ENCODE data around the gene NUDT14. TPM values are rescaled to one million over a fixed set of nuclear protein-coding genes. Genes with fewer than 3 reads are reported as not detected.
A peak's percentile ranks its signal among the peaks of the same experiment; 100 is the strongest.

NUDT14 gene
- polyA plus RNA-seq, 6 donors from 2014 or later, result 4.4 to 20.6 (median 9.1) TPM

- H3K27ac Mint-ChIP-seq, result no peak overlapping the region
- H3K4me1 Mint-ChIP-seq, result peaks cover 0 to 4% (median 0%) of the 10 kb centered on the region in 3 donors
- H3K4me3 Mint-ChIP-seq, result peak overlapping the region in 1 of 8 donors; percentile 62
- DNase-seq (no peak), ATAC-seq (ENCODE audit: low read depth in 2 of 2) (no peak)
- peaks cover 5 to 25% (median 22%) of the 10 kb centered on the region in 7 donors for H3K9me3 Mint-ChIP-seq
- peaks cover 28 to 66% (median 65%) of the 10 kb centered on the region in 3 donors for H3K27me3 Mint-ChIP-seq
- H3K36me3 Mint-ChIP-seq, result peaks cover 9 to 21% of the 10 kb centered on the region in 2 donors
Observed at GRCh38 chr14:105123981-105124765, 56.9 kb downstream of the NUDT14 start.

GRCh38 chr14:105123064-105123665 is 57.9 kb downstream of the NUDT14 start:
- peaks cover 9 to 21% of the 10 kb centered on the region in 2 donors for H3K36me3 Mint-ChIP-seq
- no peak for DNase-seq
- peaks cover 29 to 65% (median 62%) of the 10 kb centered on the region in 3 donors for H3K27me3 Mint-ChIP-seq
- no peak for ATAC-seq (ENCODE audit: low read depth in 2 of 2)
- H3K27ac Mint-ChIP-seq, result no peak overlapping the region
- H3K9me3 Mint-ChIP-seq, result peaks cover 5 to 23% (median 22%) of the 10 kb centered on the region in 7 donors
- H3K4me1 Mint-ChIP-seq, result peaks cover 0 to 4% (median 0%) of the 10 kb centered on the region in 3 donors
- H3K4me3 Mint-ChIP-seq, result no peak overlapping the region

Other genes with a start within 250 kb of the NUDT14 start
- gene AHNAK2, start 202.9 kb downstream of the NUDT14 start, polyA plus RNA-seq (ENCODE audit: low read depth in 6 of 6), result under 1 TPM in 5 of 6 donors, not detected in 1; 0.63 to 0.92 (median 0.70) TPM
- gene CLBA1, start 195.5 kb downstream of the NUDT14 start, polyA plus RNA-seq (ENCODE audit: low read depth in 6 of 6), result 1 to 10 TPM in 1 of 6 donors, under 1 TPM in 4, not detected in 1; 0.59 to 1.1 (median 0.85) TPM
- gene CDCA4, start 160.2 kb downstream of the NUDT14 start, polyA plus RNA-seq (ENCODE audit: low read depth in 6 of 6), result 10 to 100 TPM in 1 of 6 donors, 1 to 10 TPM in 5; 4.6 to 11.9 (median 6.7) TPM
- 10 to 100 TPM in 4 of 6 donors, 1 to 10 TPM in 2; 8.2 to 33.0 (median 10.8) TPM for gene GPR132, start 115.9 kb downstream of the NUDT14 start, polyA plus RNA-seq (ENCODE audit: low read depth in 6 of 6)
- gene JAG2, start 12.5 kb downstream of the NUDT14 start, polyA plus RNA-seq (ENCODE audit: low read depth in 6 of 6), result not detected
- gene BTBD6, start 67.2 kb upstream of the NUDT14 start, polyA plus RNA-seq (ENCODE audit: low read depth in 6 of 6), result 1 to 10 TPM; 2.9 to 9.4 (median 6.1) TPM
- 1 to 10 TPM; 3.1 to 8.9 (median 6.0) TPM for gene BRF1, start 119.7 kb upstream of the NUDT14 start, polyA plus RNA-seq (ENCODE audit: low read depth in 6 of 6)
- gene PACS2, start 133.4 kb upstream of the NUDT14 start, polyA plus RNA-seq (ENCODE audit: low read depth in 6 of 6), result 1 to 10 TPM; 1.3 to 3.7 (median 1.5) TPM
- under 1 TPM in 3 of 6 donors, not detected in 3; 0.21 to 0.77 (median 0.65) TPM for gene TEX22, start 217.2 kb upstream of the NUDT14 start, polyA plus RNA-seq (ENCODE audit: low read depth in 6 of 6)
- gene MTA1, start 238.5 kb upstream of the NUDT14 start, polyA plus RNA-seq (ENCODE audit: low read depth in 6 of 6), result 1 to 10 TPM; 3.3 to 6.3 (median 4.7) TPM

All from naive B cell (primary cell).